OCI-LY1 (cell line): ENCODE measurements around the gene TRPM3.

Experiments used
- EZH2 ChIP-seq: fragments of 200-600 bp; sonication (generic), shearing (Covaris generic); IDR thresholded peaks from 2 replicates; pipeline ENCODE4 v1.8.0; 2017; ENCODE audit warnings: borderline replicate concordance, mixed run types, mild to moderate bottlenecking, antibody characterized with exemption, low read length, moderate library complexity, mixed read lengths
- TF ChIP-seq, protein P1 (sequence below): fragments of 200-600 bp; sonication (generic), shearing (Covaris generic); IDR thresholded peaks from 2 replicates; pipeline ENCODE4 v1.5.1; 2017; ENCODE audit warnings: mild to moderate bottlenecking, antibody characterized with exemption, low read length, moderate library complexity, mixed read lengths

DNA sequence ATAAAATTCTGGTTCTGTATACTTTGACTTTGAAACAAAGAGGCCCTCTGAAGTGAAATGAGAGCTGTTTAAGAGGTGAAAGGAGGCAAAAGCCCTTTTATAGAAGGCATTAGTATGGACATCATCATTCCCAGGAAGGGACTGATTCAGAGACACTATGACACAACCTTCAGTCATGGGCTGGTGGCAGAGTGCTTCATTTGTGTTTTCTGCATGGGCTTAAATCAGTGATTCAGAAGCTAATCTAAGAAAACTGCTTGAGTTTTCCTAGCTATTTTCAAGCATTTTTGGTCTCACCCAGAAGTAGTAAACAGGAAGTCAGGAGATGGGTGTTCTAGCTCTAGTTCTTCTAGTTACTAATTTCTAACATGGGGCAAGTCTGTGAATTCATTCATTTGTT, 288.9 kb downstream of the TRPM3 start:
- TF ChIP-seq, protein P1, sequence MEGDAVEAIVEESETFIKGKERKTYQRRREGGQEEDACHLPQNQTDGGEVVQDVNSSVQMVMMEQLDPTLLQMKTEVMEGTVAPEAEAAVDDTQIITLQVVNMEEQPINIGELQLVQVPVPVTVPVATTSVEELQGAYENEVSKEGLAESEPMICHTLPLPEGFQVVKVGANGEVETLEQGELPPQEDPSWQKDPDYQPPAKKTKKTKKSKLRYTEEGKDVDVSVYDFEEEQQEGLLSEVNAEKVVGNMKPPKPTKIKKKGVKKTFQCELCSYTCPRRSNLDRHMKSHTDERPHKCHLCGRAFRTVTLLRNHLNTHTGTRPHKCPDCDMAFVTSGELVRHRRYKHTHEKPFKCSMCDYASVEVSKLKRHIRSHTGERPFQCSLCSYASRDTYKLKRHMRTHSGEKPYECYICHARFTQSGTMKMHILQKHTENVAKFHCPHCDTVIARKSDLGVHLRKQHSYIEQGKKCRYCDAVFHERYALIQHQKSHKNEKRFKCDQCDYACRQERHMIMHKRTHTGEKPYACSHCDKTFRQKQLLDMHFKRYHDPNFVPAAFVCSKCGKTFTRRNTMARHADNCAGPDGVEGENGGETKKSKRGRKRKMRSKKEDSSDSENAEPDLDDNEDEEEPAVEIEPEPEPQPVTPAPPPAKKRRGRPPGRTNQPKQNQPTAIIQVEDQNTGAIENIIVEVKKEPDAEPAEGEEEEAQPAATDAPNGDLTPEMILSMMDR = no peak
- no peak for TF ChIP-seq EZH2
